ENCODE results near the gene PSMA2. TPM values are rescaled to one million over a fixed set of nuclear protein-coding genes. Genes with fewer than 3 reads are reported as not detected.
"Not testable (repeated sequence)": the region's sequence is repeated elsewhere in the genome, so short reads cannot be mapped to it uniquely, and the experiment has no call there.

The PSMA2 gene
- total RNA-seq, 2 experiments from 2014 or later = 132 to 133 TPM

GRCh38 chr7:42914009-42914408 lies 18.0 kb downstream of the PSMA2 start:
- DNase-seq = no peak
- H3K27ac Mint-ChIP-seq = peak overlapping the region; percentile 81
- CTCF ChIA-PET = interaction anchor here (1.0 kb wide), 1 partner anchor 18 kb away, joined by 3 read pairs; the partner anchor contains the start of genes MRPL32 and PSMA2

GRCh38 chr7:42913591-42913990 lies 18.4 kb downstream of the PSMA2 start:
- H3K4me1 Mint-ChIP-seq = peaks cover 62% of the 10 kb centered on the region
- H3K27me3 Mint-ChIP-seq = no peaks in the 10 kb centered on the region
- H3K27ac Mint-ChIP-seq = peak overlapping the region; percentile 81
- ChIA-PET CTCF (interaction anchor here (1.0 kb wide), 1 partner anchor 18 kb away, joined by 3 read pairs; the partner anchor contains the start of genes MRPL32 and PSMA2), POLR2A (interaction anchor here (1.8 to 7.1 kb wide), 2 partner anchors 17 to 22 kb away, joined by 4 to 96 read pairs; partner anchors contain the start of genes MRPL32 and PSMA2)
- no peak overlapping the region for H3K4me3 Mint-ChIP-seq
- peaks cover 51% of the 10 kb centered on the region for H3K36me3 Mint-ChIP-seq (ENCODE audit: low read depth)
- no peaks in the 10 kb centered on the region for H3K9me3 Mint-ChIP-seq
- DNase-seq = no peak

More at GRCh38 chr7:42914009-42914408, 18.0 kb downstream of the PSMA2 start:
- POLR2A ChIA-PET = interaction anchor here (1.5 to 7.1 kb wide), 2 partner anchors 13 to 17 kb away, joined by 3 to 96 read pairs; partner anchors contain the start of genes MRPL32 and PSMA2
- peaks cover 62% of the 10 kb centered on the region for H3K4me1 Mint-ChIP-seq
- H3K27me3 Mint-ChIP-seq = no peaks in the 10 kb centered on the region
- H3K9me3 Mint-ChIP-seq = no peaks in the 10 kb centered on the region
- no peak overlapping the region for H3K4me3 Mint-ChIP-seq
- H3K36me3 Mint-ChIP-seq (ENCODE audit: low read depth) = peaks cover 53% of the 10 kb centered on the region

- Mint-ChIP-seq H3K27ac (peak within 1 kb of the TSS; percentile 81), H3K4me3 (peak within 1 kb of the TSS; percentile 90), H3K9me3 (no peaks in the 10 kb centered on the region), H3K36me3 (ENCODE audit: low read depth) (peaks cover 39% of the 10 kb centered on the region), H3K4me1 (peaks cover 66% of the 10 kb centered on the region), H3K27me3 (no peaks in the 10 kb centered on the region)
- POLR2A ChIA-PET = interaction anchor here (0.7 to 7.1 kb wide), 8 partner anchors 9 to 24 kb away, joined by 3 to 96 read pairs (median 4); partner anchors contain the start of genes MRPL32 and PSMA2
- peak; percentile 96 for DNase-seq
- CTCF ChIA-PET = interaction anchor here (0.8 to 1.1 kb wide), 2 partner anchors 13 to 19 kb away, joined by 3 to 4 read pairs; no protein-coding TSS in a partner anchor
Observed at GRCh38 chr7:42911454-42912447, 20.2 kb downstream of the PSMA2 start, which contains the start of gene C7orf25. C7orf25 (minus strand) TSS chr7:42912070; CDS start chr7:42910900, 1,170 bp downstream.

GRCh38 chr7:42910306-42910705 lies 21.7 kb downstream of the PSMA2 start:
- POLR2A ChIA-PET = interaction anchor here (1.1 to 3.5 kb wide), 3 partner anchors 12 to 22 kb away, joined by 3 to 26 read pairs (median 3); partner anchors contain the start of genes MRPL32 and PSMA2
- no peaks in the 10 kb centered on the region for H3K27me3 Mint-ChIP-seq
- no peak overlapping the region for H3K27ac Mint-ChIP-seq
- no peak overlapping the region for H3K4me3 Mint-ChIP-seq
- no peak for DNase-seq
- H3K4me1 Mint-ChIP-seq = peaks cover 56% of the 10 kb centered on the region
- peaks cover 27% of the 10 kb centered on the region for H3K36me3 Mint-ChIP-seq (ENCODE audit: low read depth)
- no peaks in the 10 kb centered on the region for H3K9me3 Mint-ChIP-seq
- CTCF ChIA-PET = no interaction called here

GRCh38 chr7:42907316-42907715 lies 24.7 kb downstream of the PSMA2 start:
- no peaks in the 10 kb centered on the region for H3K9me3 Mint-ChIP-seq
- H3K4me3 Mint-ChIP-seq = no peak overlapping the region
- peaks cover 26% of the 10 kb centered on the region for H3K4me1 Mint-ChIP-seq
- peaks cover 11% of the 10 kb centered on the region for H3K36me3 Mint-ChIP-seq (ENCODE audit: low read depth)
- H3K27me3 Mint-ChIP-seq = peaks cover 3% of the 10 kb centered on the region
- ChIA-PET CTCF (no interaction called here), POLR2A (no interaction called here)
- no peak overlapping the region for H3K27ac Mint-ChIP-seq
- no peak for DNase-seq

- peaks cover 20% of the 10 kb centered on the region for H3K4me1 Mint-ChIP-seq
- peaks cover 5% of the 10 kb centered on the region for H3K27me3 Mint-ChIP-seq
- ChIA-PET POLR2A (no interaction called here), CTCF (no interaction called here)
- peaks cover 8% of the 10 kb centered on the region for H3K36me3 Mint-ChIP-seq (ENCODE audit: low read depth)
- no peak overlapping the region for H3K4me3 Mint-ChIP-seq
- H3K9me3 Mint-ChIP-seq = no peaks in the 10 kb centered on the region
- no peak overlapping the region for H3K27ac Mint-ChIP-seq
- DNase-seq = no peak
Observed at GRCh38 chr7:42906181-42906580, 25.8 kb downstream of the PSMA2 start.

GRCh38 chr7:42902331-42902730 lies 29.6 kb downstream of the PSMA2 start:
- H3K27ac Mint-ChIP-seq = no peak overlapping the region
- peaks cover 9% of the 10 kb centered on the region for H3K27me3 Mint-ChIP-seq
- POLR2A ChIA-PET = no interaction called here
- H3K36me3 Mint-ChIP-seq (ENCODE audit: low read depth) = no peaks in the 10 kb centered on the region
- CTCF ChIA-PET = no interaction called here
- DNase-seq = no peak
- no peaks in the 10 kb centered on the region for H3K9me3 Mint-ChIP-seq
- no peak overlapping the region for H3K4me3 Mint-ChIP-seq
- no peaks in the 10 kb centered on the region for H3K4me1 Mint-ChIP-seq

- no peak overlapping the region for H3K4me3 Mint-ChIP-seq
- peaks cover 3% of the 10 kb centered on the region for H3K36me3 Mint-ChIP-seq (ENCODE audit: low read depth)
- no peak for DNase-seq
- no peak overlapping the region for H3K27ac Mint-ChIP-seq
- CTCF ChIA-PET = interaction anchor here (1.1 kb wide), 1 partner anchor 207 kb away, joined by 6 read pairs; no protein-coding TSS in a partner anchor
- H3K27me3 Mint-ChIP-seq = peaks cover 20% of the 10 kb centered on the region
- H3K4me1 Mint-ChIP-seq = no peaks in the 10 kb centered on the region
- POLR2A ChIA-PET = no interaction called here
- no peaks in the 10 kb centered on the region for H3K9me3 Mint-ChIP-seq
Observed at GRCh38 chr7:42900842-42901241, 31.1 kb downstream of the PSMA2 start.

GRCh38 chr7:42893346-42894240 lies 38.4 kb downstream of the PSMA2 start:
- DNase-seq = no peak
- ChIA-PET CTCF (no interaction called here), POLR2A (no interaction called here)
- H3K4me1 Mint-ChIP-seq = peaks cover 5% of the 10 kb centered on the region
- H3K4me3 Mint-ChIP-seq = no peak overlapping the region
- peaks cover 6% of the 10 kb centered on the region for H3K9me3 Mint-ChIP-seq
- H3K27me3 Mint-ChIP-seq = peaks cover 19% of the 10 kb centered on the region
- peaks cover 6% of the 10 kb centered on the region for H3K36me3 Mint-ChIP-seq (ENCODE audit: low read depth)
- no peak overlapping the region for H3K27ac Mint-ChIP-seq

GRCh38 chr7:42886893-42887505 lies 45.0 kb downstream of the PSMA2 start:
- Mint-ChIP-seq H3K36me3 (ENCODE audit: low read depth) (no peaks in the 10 kb centered on the region), H3K27me3 (peaks cover 22% of the 10 kb centered on the region), H3K4me3 (peak overlapping the region; percentile 6), H3K9me3 (no peaks in the 10 kb centered on the region), H3K4me1 (peaks cover 18% of the 10 kb centered on the region), H3K27ac (no peak overlapping the region)
- POLR2A ChIA-PET = interaction anchor here (1.0 kb wide), 1 partner anchor 12 kb away, joined by 3 read pairs; no protein-coding TSS in a partner anchor
- DNase-seq = no peak
- CTCF ChIA-PET = interaction anchor here (1.0 to 1.5 kb wide), 2 partner anchors 9 to 11 kb away, joined by 4 read pairs; no protein-coding TSS in a partner anchor

GRCh38 chr7:42886129-42886528 lies 45.8 kb downstream of the PSMA2 start:
- CTCF ChIA-PET = interaction anchor here (1.5 kb wide), 1 partner anchor 10 kb away, joined by 4 read pairs; no protein-coding TSS in a partner anchor
- no peaks in the 10 kb centered on the region for H3K36me3 Mint-ChIP-seq (ENCODE audit: low read depth)
- no peak overlapping the region for H3K27ac Mint-ChIP-seq

GRCh38 chr7:42885183-42885582 lies 46.8 kb downstream of the PSMA2 start:
- Mint-ChIP-seq H3K4me1 (peaks cover 18% of the 10 kb centered on the region), H3K27me3 (peaks cover 22% of the 10 kb centered on the region)
- H3K27ac Mint-ChIP-seq; DNase-seq; H3K4me3 Mint-ChIP-seq; CTCF ChIA-PET; H3K9me3 Mint-ChIP-seq; POLR2A ChIA-PET; H3K36me3 Mint-ChIP-seq (ENCODE audit: low read depth): not testable (repeated sequence)

More at GRCh38 chr7:42886129-42886528, 45.8 kb downstream of the PSMA2 start:
- H3K9me3 Mint-ChIP-seq = no peaks in the 10 kb centered on the region
- H3K4me1 Mint-ChIP-seq = peaks cover 18% of the 10 kb centered on the region
- no peak for DNase-seq
- POLR2A ChIA-PET = interaction anchor here (1.0 kb wide), 1 partner anchor 12 kb away, joined by 3 read pairs; no protein-coding TSS in a partner anchor
- H3K4me3 Mint-ChIP-seq = no peak overlapping the region
- peaks cover 22% of the 10 kb centered on the region for H3K27me3 Mint-ChIP-seq
